ENCODE data around the gene CRYGS.

GRCh38 chr3:186489507-186489906 lies 54.7 kb downstream of the CRYGS start:
- TF ChIP-seq POLR2A (IDR thresholded peaks at IDR 0.05) = no peak
- no peak for TF ChIP-seq CTCF (IDR thresholded peaks at IDR 0.05)
- TF ChIP-seq POLR2AphosphoS5 (IDR thresholded peaks at IDR 0.05) = no peak

Data from gastroesophageal sphincter (tissue), 3 donors.